HG02759 (cell line): ENCODE measurements around the gene BHLHE23.
A peak's percentile ranks its signal among the peaks of the same experiment; 100 is the strongest.

Experiments used
- ATAC-seq: cut with Tn5 transposase; IDR thresholded peaks from one replicate; pipeline ENCODE4 v1.9.1; 2021; ENCODE audit warnings: mild to moderate bottlenecking, moderate library complexity; ENCODE audit not compliant: unreplicated experiment

The BHLHE23 gene

GRCh38 chr20:62975812-62976508 lies 30.8 kb downstream of the BHLHE23 start:
- no peak for ATAC-seq

- no peak for ATAC-seq
Measured at GRCh38 chr20:62975251-62975760, 31.5 kb downstream of the BHLHE23 start.

GRCh38 chr20:62972845-62973745 lies 33.7 kb downstream of the BHLHE23 start:
- no peak for ATAC-seq

- peak; percentile 79 for ATAC-seq
Measured at GRCh38 chr20:62971950-62972844, 34.6 kb downstream of the BHLHE23 start.

- ATAC-seq, result no peak
Measured at GRCh38 chr20:62971211-62971949, 35.4 kb downstream of the BHLHE23 start.

GRCh38 chr20:62970307-62971210 lies 36.2 kb downstream of the BHLHE23 start:
- no peak for ATAC-seq

- no peak for ATAC-seq
Measured at GRCh38 chr20:62969939-62970306, 36.8 kb downstream of the BHLHE23 start.

- ATAC-seq, result no peak
Measured at GRCh38 chr20:62969179-62969760, 37.5 kb downstream of the BHLHE23 start.

- ATAC-seq, result no peak
Measured at GRCh38 chr20:62968378-62969178, 38.2 kb downstream of the BHLHE23 start.

GRCh38 chr20:62967628-62968351 lies 39.0 kb downstream of the BHLHE23 start:
- no peak for ATAC-seq

GRCh38 chr20:62967149-62967501 lies 39.6 kb downstream of the BHLHE23 start:
- ATAC-seq, result no peak

GRCh38 chr20:62966212-62967148 lies 40.3 kb downstream of the BHLHE23 start:
- no peak for ATAC-seq

- ATAC-seq, result no peak
Measured at GRCh38 chr20:62965363-62965771, 41.4 kb downstream of the BHLHE23 start.

- no peak for ATAC-seq
Measured at GRCh38 chr20:62964700-62965099, 42.1 kb downstream of the BHLHE23 start.

GRCh38 chr20:62963614-62964397 lies 43.0 kb downstream of the BHLHE23 start:
- ATAC-seq, result no peak
